OCI-LY1 (cell line): ENCODE results near the gene ZBTB20.

ENCODE experiments used
- CTCF ChIP-seq: fragments of 200-600 bp; sonication (generic), shearing (Covaris generic); IDR thresholded peaks from 2 replicates; pipeline ENCODE4 v1.5.1; 2017; ENCODE audit warnings: mild to moderate bottlenecking, antibody characterized with exemption, low read length, moderate library complexity, mixed read lengths
- EZH2 ChIP-seq: fragments of 200-600 bp; sonication (generic), shearing (Covaris generic); IDR thresholded peaks from 2 replicates; pipeline ENCODE4 v1.8.0; 2017; ENCODE audit warnings: borderline replicate concordance, mixed run types, mild to moderate bottlenecking, antibody characterized with exemption, low read length, moderate library complexity, mixed read lengths

DNA sequence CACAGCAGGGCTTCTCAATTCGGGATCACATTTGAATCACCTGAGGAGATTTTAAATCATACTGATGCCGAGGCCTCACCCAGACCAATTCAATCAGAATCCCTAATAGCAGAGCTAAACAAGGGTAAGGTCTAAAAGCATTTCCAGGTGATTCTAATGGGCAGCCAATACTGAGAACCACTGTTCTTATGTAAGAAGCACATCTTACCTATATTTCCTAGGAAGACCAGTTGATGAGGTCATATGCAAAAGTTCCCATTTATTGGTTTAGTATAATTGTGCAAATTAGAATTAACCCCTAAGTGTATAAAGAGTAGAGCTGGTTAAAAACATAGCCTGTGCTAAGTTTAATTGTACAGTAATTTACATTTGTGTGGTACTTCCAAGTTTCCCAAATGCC, 851.1 kb downstream of the ZBTB20 start:
- TF ChIP-seq CTCF (no peak), EZH2 (no peak)
